K562 treated with DMSO at 1 percent for 24 hours (cell line): Measurements from ENCODE around the gene WFDC9. TPM values are rescaled to one million over a fixed set of nuclear protein-coding genes. Genes with fewer than 3 reads are reported as not detected.

Experiments
- total RNA-seq: library from RNA; unstranded; fragments of 300-600 nt; gene quantifications from 2 replicates; pipeline ENCODE4 v1.2.3, GENCODE V29; 2022; ENCODE audit warnings: low read depth; ENCODE audit not compliant: insufficient read depth

The WFDC9 gene
- not detected in 2 replicates for total RNA-seq

GRCh38 chr20:45631184-45631583 is at the start of gene WFDC9:
Gene WFDC9, minus strand, starts transcription at chr20:45631284. Its CDS starts 21,103 bp downstream, at chr20:45610181.

DNA sequence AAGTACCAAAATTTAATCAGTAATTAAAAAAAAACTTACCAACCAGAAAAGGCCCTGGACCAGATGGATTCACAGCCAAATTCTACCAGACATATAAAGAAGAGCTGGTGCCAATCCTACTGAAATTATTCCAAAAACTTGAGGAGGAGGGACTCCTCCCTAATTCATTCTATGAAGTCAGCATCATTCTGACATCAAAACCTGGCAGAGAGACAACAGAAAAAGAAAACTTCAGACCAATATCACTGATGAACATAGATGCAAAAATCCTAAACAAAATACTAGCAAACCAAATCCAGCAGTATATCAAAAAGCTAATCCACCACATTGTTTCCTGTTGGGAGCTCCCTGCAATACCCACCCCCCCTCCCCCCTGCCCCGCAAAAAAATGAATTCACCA is 39.1 kb upstream of the WFDC9 start, which contains the start of gene WFDC11:
Gene WFDC11 (minus strand): TSS at position 101 of the 400 bp plus-strand sequence. CDS start 19,639 bp downstream, outside the sequence.

DNA sequence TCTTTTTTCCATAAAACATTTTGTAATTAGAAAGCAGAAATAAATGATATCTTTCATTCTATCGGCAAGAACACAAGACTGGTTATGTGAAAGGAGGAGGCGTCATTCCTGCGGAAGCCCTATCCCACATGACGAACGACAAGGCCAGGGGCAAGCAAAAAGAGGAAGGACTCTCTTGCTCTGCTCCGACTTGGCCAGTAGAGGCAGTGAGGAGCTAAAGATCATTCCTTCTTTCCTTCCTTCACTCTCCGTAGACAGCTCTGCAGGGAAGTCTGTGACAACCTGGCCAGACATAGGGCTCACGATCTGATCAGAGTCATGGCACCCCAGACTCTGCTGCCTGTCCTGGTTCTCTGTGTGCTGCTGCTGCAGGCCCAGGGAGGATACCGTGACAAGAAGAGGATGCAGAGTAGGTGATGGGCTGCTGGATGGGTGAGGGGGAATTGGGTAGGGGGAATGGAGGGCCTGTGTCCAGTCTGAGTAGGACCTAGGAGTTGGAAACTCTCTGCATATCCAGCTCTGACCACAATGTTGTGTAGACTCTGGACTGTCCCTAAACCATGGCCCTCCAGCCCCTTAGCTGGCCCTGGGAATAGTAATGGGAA is 1.5 kb downstream of the WFDC9 start, which contains the start of gene WFDC10A:
Gene WFDC10A (plus strand): TSS at position 244 of the 605 bp plus-strand sequence. CDS start 75 bp downstream, at position 319.

GRCh38 chr20:45579184-45579583 is 51.9 kb downstream of the WFDC9 start, which contains the start of gene WFDC8:
Gene WFDC8, minus strand, starts transcription at chr20:45579284. Its CDS starts 37 bp downstream, at chr20:45579247.

Other genes starting within 250 kb of the WFDC9 start
- gene DBNDD2, start 223.0 kb downstream of the WFDC9 start, total RNA-seq = 40.5 and 44.7 TPM in 2 replicates
- 109 and 122 TPM in 2 replicates for gene PIGT, start 215.1 kb downstream of the WFDC9 start, total RNA-seq
- not detected in 2 replicates for gene WFDC2, start 161.5 kb downstream of the WFDC9 start, total RNA-seq
- gene SPINT3, start 115.7 kb downstream of the WFDC9 start, total RNA-seq = not detected in 2 replicates
- gene WFDC6, start 91.8 kb downstream of the WFDC9 start, total RNA-seq = not detected in 2 replicates
- not detected in 2 replicates for gene EPPIN, start 83.9 kb downstream of the WFDC9 start, total RNA-seq
- gene WFDC8, start 52.0 kb downstream of the WFDC9 start, total RNA-seq = not detected in 2 replicates
- not detected in 2 replicates for gene WFDC10A, start 1.5 kb downstream of the WFDC9 start, total RNA-seq
- gene WFDC11, start 39.0 kb upstream of the WFDC9 start, total RNA-seq = not detected in 2 replicates
- not detected in 2 replicates for gene WFDC13, start 70.8 kb upstream of the WFDC9 start, total RNA-seq
- not detected in 2 replicates for gene WFDC10B, start 73.7 kb upstream of the WFDC9 start, total RNA-seq
- gene SPINT4, start 91.1 kb upstream of the WFDC9 start, total RNA-seq = not detected in 2 replicates
- not detected in 2 replicates for gene WFDC3, start 160.6 kb upstream of the WFDC9 start, total RNA-seq
- gene DNTTIP1, start 160.7 kb upstream of the WFDC9 start, total RNA-seq = 43.2 and 49.6 TPM in 2 replicates
- 1.1 and 1.4 TPM in 2 replicates for gene UBE2C, start 181.4 kb upstream of the WFDC9 start, total RNA-seq
- 0.63 TPM in 1 of 2 replicates, not detected in the other for gene TNNC2, start 196.0 kb upstream of the WFDC9 start, total RNA-seq
- 4.5 and 9.1 TPM in 2 replicates for gene SNX21, start 202.5 kb upstream of the WFDC9 start, total RNA-seq
- gene ACOT8, start 226.1 kb upstream of the WFDC9 start, total RNA-seq = 79.1 and 83.5 TPM in 2 replicates
- gene ZSWIM3, start 226.3 kb upstream of the WFDC9 start, total RNA-seq = 6.3 and 7.3 TPM in 2 replicates
- 14.3 and 14.4 TPM in 2 replicates for gene ZSWIM1, start 249.9 kb upstream of the WFDC9 start, total RNA-seq